Breast epithelium (tissue), 3 donors: Measurements from ENCODE around the gene ZNF580.

Experiments used
- POLR2A ChIP-seq: fragments of 450-650 bp; IDR thresholded peaks from one replicate; pipeline ENCODE4 v1.6.1; 2016; ENCODE audit warnings: antibody characterized with exemption, mild to moderate bottlenecking, moderate library complexity
- POLR2AphosphoS5 ChIP-seq, 3 donors: sonication (generic); formaldehyde crosslinking; IDR thresholded peaks; one replicate each; pipeline ENCODE4 v1.6.1; 2017; ENCODE audit warnings: antibody characterized with exemption in 3 of 3
- TF ChIP-seq, protein P1 (sequence below), 3 donors: fragments of 450-650 bp; IDR thresholded peaks; one replicate each; pipeline ENCODE4 v1.5.1; 2016 to 2017; ENCODE audit warnings: antibody characterized with exemption in 3 of 3, mild to moderate bottlenecking in 3 of 3, moderate library complexity in 3 of 3

GRCh38 chr19:55654323-55654867 is 13.6 kb downstream of the ZNF580 start:
- TF ChIP-seq, protein P1, sequence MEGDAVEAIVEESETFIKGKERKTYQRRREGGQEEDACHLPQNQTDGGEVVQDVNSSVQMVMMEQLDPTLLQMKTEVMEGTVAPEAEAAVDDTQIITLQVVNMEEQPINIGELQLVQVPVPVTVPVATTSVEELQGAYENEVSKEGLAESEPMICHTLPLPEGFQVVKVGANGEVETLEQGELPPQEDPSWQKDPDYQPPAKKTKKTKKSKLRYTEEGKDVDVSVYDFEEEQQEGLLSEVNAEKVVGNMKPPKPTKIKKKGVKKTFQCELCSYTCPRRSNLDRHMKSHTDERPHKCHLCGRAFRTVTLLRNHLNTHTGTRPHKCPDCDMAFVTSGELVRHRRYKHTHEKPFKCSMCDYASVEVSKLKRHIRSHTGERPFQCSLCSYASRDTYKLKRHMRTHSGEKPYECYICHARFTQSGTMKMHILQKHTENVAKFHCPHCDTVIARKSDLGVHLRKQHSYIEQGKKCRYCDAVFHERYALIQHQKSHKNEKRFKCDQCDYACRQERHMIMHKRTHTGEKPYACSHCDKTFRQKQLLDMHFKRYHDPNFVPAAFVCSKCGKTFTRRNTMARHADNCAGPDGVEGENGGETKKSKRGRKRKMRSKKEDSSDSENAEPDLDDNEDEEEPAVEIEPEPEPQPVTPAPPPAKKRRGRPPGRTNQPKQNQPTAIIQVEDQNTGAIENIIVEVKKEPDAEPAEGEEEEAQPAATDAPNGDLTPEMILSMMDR (IDR thresholded peaks at IDR 0.05) = no peak
- TF ChIP-seq POLR2A = no peak
- TF ChIP-seq POLR2AphosphoS5 (IDR thresholded peaks at IDR 0.05) = peak in 1 of 3 donors; percentile 18
